Activated CD4-positive, alpha-beta T cell treated with anti-CD3 and anti-CD28 coated beads, Interleukin-2, Interleukin-6, amounts not matched to agents 100 ng/mL and 50 ng/mL, durations not matched to agents 16 hours and 8 hours (primary cell): ENCODE measurements around the gene NRP2.

Experiments
- DNase-seq: peaks from one replicate; pipeline ENCODE4 v3.0.0-alpha.2; 2020

Gene NRP2

GRCh38 chr2:205781244-205781931 lies 99.1 kb downstream of the NRP2 start:
- no peak for DNase-seq

- no peak for DNase-seq
These were observed 100.6 kb downstream of the NRP2 start for GRCh38 chr2:205782941-205783340.

DNA sequence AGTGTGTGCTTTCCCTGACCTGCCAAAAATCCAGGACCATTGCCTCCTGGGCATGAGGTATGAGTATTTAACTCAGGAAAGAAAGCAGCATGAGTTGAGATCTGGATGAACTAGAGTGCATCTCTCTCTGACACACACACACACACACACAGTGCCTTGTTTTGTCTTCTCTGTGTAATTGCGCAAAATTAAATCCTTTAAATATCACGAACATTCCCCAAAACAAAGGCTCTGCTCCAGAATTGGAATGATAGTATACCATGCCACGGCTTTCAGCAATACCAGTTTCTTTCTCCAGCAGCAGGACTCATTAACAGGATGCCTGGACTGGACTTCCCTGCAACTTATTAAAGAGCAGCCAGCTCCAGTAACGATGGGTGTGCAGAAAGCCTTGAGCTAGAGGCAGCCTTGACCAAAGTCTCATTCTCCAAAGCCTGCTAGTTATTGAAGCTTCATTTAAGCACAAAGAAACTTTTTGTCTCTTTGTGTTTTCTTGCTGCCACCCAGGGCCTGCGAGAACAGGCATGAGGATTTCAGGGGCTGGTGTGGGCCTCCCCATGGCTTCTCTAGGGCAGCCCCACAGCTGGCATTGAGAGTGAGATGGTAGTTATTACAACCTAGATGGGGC lies 101.7 kb downstream of the NRP2 start:
- no peak for DNase-seq

DNA sequence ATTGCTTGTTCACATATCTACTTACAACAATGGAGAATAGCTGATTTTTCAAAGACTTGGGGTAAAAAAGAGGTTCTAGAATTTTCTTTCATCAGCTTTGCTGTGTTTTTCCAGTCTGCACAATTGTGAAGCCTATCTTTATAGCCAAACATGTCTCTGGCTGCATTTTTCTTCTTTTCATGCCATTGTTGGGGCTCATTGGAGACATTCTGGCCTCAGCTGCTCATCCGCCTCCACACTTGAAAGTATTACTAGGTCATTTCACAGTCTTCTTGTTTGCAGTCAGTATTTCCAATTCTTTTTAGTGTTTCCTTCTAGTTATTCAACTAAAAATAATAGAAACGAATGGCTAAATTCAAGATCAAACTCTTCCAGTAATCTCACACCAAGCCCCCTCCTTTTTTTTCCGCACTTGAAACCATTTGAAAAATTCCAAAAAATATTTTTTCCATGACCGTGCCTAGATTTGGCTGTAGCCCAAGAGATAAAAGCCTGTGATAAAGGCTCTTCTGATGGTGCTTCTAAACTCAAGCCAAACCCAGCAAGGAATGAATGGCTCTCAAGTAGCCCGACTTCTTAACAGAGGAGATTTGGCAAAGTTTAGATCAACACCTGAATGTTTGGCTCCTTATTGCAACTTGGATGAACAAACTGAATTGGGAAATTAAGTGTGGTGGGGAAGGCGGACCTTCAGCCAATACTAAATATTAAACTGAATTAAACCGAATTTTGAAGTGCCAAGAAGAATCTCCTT lies 103.4 kb downstream of the NRP2 start:
- no peak for DNase-seq

GRCh38 chr2:205786976-205787375 lies 104.7 kb downstream of the NRP2 start:
- no peak for DNase-seq

DNA sequence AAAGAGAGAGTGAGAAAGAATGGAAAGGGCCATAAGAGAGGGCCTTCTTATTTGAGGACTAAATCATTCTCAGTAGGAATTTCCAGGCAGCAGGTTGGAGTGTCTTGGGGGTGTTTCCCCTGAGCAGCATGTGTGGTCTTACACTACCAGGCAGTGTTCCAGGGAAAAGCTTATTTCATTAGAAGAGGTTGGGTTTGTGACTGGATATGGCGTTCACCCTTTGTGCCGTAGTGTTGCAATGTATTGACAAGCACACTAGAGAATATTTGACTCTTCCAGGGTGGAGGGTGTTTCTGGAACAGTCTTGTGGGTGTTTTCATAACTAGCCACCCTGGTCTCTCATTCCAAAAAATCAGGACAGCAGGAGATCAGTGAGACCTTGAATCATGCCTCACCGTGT lies 105.5 kb downstream of the NRP2 start:
- DNase-seq: no peak

DNA sequence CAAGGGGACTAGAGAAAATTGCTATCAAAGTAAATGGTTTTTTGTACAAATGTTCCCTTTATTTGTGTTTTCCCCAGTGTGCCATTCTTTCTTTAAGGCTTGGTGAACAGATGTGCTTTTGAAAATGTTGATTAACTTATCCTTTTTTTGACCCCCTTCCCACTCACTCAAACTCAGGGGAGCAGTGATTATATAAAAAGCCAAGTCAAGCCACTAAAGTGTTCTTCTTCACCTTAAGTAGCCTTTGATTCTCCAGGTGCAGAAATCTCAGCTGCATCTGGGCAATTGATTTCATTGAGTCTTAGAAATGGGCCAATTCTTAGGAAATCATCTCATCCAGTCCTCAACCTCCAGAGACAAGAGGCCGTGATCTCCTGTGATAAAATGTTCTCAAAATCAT lies 107.6 kb downstream of the NRP2 start:
- no peak for DNase-seq

DNA sequence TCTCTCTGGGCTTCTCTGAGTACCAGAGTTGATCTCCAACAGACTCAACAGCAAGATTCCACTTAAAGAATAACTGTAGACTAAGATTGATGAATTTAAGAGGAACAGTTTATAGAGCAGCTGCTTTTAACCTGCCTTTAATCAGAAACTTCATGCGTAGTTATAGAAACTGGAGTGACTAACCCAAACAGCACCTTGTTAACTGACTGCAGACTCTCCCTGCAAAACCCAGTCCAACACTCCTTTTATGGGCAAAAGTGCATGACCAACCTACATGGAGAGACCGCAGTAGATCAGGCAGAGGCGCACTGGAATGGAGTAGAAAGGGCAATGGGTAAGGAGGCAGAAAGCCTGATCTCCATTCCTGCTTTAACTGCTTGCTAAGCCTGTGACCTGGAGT lies 110.6 kb downstream of the NRP2 start:
- no peak for DNase-seq

DNA sequence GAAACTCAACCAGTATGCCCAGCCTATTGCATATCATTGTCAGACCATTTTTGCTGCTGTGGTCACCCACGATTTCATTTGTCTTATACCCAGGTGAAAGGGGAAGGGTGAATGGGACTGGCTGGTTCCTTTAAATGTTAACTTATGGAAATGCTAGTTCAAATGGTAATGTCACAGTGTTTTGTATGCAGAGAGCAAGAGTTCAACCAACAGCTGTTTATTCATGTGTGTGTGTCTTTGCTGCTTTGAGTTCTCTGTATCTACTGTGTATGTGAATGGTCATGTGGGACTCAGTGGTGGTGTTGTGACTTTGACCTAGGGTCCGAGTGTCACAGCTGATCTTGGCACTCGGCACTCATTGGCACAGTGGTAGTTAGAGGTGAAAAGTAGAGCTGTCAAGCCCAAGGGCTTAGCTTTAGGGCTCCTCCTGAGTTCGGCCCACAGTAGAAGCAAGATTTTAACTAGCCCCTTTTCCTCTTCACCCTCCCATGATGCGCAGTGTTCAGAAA lies 114.6 kb downstream of the NRP2 start:
- no peak for DNase-seq

GRCh38 chr2:205797866-205798265 lies 115.6 kb downstream of the NRP2 start:
- no peak for DNase-seq

GRCh38 chr2:205800224-205800623 lies 117.9 kb downstream of the NRP2 start:
- no peak for DNase-seq

DNA sequence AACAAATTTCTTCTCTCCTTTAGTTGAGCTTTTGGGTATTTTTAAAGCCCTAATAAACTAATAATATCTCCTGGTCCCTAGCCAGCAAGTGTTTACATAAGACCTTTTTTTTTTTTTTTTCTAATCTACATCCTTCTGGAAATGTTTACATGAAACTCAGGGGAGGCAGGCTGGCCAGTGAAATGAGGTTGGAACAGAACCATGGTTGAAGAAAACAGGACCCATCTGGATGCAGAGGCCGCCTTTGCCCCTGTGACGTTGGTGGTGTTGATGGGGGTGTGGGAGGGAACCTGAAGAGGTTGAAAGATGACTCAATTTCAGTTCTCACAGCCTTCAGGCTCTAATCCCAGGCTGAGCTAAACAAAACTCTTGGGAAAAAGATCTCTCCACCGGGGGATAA lies 118.5 kb downstream of the NRP2 start:
- no peak for DNase-seq

DNA sequence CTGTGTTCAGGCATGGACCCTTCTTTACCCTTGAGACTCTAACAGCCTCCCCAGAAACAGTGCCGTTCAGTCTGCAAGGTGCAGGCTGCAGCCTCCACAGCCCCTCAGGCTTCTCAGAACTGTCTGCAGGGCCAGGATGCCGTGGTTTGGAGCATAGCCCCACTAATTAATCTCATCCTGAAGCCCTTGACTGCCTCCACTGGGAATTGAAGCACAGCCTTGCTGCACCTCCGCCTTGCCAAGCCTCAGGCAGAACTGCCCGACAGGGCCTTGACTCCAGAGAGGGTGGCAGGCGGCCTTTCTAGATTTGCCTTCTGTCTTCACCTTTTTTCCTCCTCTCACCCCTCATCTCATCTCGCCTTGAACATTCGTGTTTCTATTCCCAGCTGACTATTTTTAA lies 119.8 kb downstream of the NRP2 start:
- no peak for DNase-seq

DNA sequence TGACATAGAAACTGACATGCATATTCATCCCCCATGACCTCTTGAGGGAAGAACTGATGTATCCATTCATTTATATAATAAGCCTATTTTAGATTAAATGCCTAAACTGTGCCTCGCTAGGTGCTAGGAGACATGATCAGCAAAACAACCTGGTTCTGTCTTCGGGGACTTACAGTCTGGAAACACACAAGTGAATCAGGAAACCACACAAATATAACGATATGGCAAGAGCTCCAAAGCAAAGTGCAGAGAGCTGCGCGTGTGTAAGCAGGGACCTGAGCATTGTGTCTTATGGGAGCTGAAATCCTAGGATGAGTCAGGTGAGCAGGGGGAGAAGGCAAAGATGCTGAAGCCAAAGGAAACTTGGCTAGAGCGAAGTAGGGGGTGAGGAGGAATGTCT lies 120.6 kb downstream of the NRP2 start:
- no peak for DNase-seq

- no peak for DNase-seq
These were observed 121.2 kb downstream of the NRP2 start for GRCh38 chr2:205803500-205803899.

DNA sequence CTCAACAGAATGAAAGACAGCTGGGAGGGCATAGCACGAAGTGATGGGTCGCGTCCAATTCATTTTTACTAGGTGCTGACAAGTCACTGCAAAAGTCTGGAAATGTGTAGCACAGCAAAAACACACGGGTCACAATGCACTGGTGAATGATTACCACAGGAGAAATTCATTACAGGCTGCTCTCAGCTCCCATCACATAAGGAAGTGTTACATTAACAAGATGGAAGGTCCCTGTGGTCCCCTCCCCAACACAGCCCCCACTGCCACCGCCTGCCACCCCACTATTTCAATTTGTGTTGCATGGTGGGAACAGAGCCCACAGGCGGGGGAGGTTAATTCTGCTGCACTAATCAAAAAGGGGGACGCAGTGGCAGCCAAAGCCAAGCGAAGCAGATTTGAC lies 122.8 kb downstream of the NRP2 start:
- DNase-seq: no peak

DNA sequence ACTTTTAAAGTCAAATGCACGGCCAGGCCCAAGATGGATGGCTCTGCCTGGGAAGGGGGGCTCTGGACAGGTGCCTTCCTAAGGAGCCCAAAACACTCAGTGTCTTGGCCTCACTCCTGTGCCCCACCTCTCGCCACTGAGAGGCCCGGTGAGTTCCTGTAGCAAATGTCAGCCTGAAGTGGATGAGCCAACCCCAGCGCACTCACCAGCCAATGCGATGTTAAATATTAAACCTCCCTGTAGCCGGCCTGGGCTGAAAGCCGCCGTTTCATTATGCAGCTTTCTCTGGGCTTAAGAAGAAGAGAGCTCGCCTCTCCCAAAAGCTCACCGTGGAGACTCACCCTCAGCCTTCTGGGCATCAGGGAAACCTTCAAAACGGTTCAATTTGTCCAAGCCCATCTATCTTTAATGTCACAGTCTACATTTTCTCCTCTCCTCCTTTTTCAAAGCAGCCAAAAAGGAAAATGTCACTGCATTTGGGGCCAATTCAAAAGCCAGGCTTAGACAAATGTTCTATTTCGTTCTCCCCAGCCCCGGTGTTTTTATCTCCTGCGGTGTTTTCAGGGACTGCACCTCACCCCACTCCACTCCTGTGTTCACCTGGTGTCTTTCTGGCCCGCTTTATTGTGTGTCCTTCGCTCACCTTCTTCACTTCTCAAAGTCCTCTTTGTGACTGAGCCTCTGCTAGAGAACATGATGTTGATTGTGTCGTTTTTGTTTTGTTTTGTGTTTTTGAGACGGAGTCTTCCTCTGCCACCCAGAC lies 124.0 kb downstream of the NRP2 start:
- DNase-seq: no peak

- no peak for DNase-seq
These were observed 124.9 kb downstream of the NRP2 start for GRCh38 chr2:205807229-205807628.

DNA sequence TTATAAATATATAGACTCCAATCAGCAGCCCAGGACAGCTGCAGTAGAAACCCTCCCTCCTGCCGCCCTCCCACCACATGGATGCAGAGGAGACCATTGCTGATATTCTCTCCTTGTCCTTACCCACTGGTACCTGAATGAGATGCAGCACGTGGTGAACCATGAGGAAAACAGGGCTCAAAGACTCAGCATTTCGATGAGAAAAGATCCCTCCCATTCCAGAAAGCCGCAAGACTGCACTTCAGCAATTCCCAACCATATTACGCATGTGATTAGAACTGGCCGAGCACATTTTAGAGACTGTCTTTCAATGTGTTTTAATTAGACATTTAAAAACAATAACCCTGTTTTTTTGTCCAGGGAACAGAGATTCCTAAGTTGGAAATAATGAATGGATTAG lies 125.5 kb downstream of the NRP2 start:
- no peak for DNase-seq

- DNase-seq: no peak
These were observed 126.3 kb downstream of the NRP2 start for GRCh38 chr2:205808486-205809121.

- no peak for DNase-seq
These were observed 129.1 kb downstream of the NRP2 start for GRCh38 chr2:205811387-205811786.

- no peak for DNase-seq
These were observed 131.7 kb downstream of the NRP2 start for GRCh38 chr2:205814039-205814364.

- no peak for DNase-seq
These were observed 133.4 kb downstream of the NRP2 start for GRCh38 chr2:205815673-205816072.
